ENCODE measurements around the gene FSTL5.

DNA sequence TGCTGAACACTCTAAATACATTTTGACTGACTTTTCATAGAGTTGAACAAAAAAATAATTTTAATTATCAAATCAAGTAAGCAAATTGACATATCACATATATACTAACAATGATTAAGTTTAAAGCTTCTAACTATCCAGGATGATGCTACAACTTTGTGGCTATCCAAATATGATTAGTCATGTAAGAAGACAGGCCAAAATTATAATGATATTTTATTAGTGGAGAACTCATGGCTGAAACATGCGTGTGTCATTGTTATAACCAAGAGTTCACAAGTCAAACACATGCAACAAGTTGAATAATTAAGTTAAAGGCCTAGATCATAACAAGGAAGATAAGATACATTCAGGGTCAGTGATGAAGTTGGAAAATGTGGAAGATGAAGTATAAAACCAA is 346.8 kb downstream of the FSTL5 start:
- TF ChIP-seq YY1 (IDR thresholded peaks at IDR 0.05) (no peak), TAF1 (conservative IDR thresholded peaks at IDR 0.05) (no peak), RAD21 (IDR thresholded peaks at IDR 0.05) (no peak), SP1 (IDR thresholded peaks at IDR 0.05) (no peak), NR2F2 (IDR thresholded peaks at IDR 0.05) (no peak)
- TF ChIP-seq, protein P1, sequence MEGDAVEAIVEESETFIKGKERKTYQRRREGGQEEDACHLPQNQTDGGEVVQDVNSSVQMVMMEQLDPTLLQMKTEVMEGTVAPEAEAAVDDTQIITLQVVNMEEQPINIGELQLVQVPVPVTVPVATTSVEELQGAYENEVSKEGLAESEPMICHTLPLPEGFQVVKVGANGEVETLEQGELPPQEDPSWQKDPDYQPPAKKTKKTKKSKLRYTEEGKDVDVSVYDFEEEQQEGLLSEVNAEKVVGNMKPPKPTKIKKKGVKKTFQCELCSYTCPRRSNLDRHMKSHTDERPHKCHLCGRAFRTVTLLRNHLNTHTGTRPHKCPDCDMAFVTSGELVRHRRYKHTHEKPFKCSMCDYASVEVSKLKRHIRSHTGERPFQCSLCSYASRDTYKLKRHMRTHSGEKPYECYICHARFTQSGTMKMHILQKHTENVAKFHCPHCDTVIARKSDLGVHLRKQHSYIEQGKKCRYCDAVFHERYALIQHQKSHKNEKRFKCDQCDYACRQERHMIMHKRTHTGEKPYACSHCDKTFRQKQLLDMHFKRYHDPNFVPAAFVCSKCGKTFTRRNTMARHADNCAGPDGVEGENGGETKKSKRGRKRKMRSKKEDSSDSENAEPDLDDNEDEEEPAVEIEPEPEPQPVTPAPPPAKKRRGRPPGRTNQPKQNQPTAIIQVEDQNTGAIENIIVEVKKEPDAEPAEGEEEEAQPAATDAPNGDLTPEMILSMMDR (IDR thresholded peaks at IDR 0.05; ENCODE audit: low read depth, low read length, missing input control) = no peak
